ENCODE measurements around the gene TAC1. TPM values are rescaled to one million over a fixed set of nuclear protein-coding genes. Genes with fewer than 3 reads are reported as not detected.

Gene TAC1, protein sequence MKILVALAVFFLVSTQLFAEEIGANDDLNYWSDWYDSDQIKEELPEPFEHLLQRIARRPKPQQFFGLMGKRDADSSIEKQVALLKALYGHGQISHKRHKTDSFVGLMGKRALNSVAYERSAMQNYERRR
- not detected in 2 replicates for total RNA-seq

DNA sequence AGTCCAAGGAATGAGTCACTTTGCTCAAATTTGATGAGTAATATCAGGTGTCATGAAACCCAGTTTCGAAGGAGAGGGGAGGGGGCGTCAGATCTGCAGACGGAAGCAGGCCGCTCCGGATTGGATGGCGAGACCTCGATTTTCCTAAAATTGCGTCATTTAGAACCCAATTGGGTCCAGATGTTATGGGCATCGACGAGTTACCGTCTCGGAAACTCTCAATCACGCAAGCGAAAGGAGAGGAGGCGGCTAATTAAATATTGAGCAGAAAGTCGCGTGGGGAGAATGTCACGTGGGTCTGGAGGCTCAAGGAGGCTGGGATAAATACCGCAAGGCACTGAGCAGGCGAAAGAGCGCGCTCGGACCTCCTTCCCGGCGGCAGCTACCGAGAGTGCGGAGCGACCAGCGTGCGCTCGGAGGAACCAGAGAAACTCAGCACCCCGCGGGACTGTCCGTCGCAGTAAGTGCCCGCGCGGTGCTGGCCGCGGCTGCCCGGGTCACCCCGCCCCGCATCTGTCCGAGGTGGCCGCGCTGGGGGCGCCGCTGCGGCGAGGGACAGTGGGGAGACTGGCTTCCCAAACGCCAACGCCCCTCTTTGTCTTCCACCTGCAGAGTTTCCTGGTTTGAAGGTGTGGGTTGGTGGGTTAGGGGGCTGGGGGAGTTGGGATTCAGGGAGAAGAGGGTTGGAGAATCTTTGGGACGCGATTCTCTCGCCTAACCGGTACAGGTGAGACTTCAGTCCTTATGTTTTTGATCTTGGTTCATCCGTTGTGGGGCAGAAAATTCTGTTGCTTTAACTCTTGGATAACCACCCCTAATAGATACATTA is at the start of gene TAC1:
TAC1 (plus strand) TSS at position 351 of the 829 bp plus-strand sequence. CDS start 527 bp downstream, outside the sequence.

Other genes with a start within 250 kb of the TAC1 start
- gene ASNS, start 140.3 kb downstream of the TAC1 start, total RNA-seq, result 41.1 and 78.8 TPM in 2 replicates

All from smooth muscle cell of bladder (primary cell).